Activated T-helper 2 cell treated with anti-CD3 and anti-CD28 coated beads, Interferon-gamma antibody, Interleukin-2, Interleukin-4, amounts not matched to agents 10 μg/mL and 5 μg/mL and 100 μg/mL, durations not matched to agents 14 hours and 24 hours and 36 hours (primary cell): Measurements from ENCODE around the gene MEST. TPM values are rescaled to one million over a fixed set of nuclear protein-coding genes. Genes with fewer than 3 reads are reported as not detected.

ENCODE experiments used
- DNase-seq: peaks from one replicate; pipeline ENCODE4 v3.0.0; 2021; ENCODE audit warnings: low spot score
- H3K27ac Mint-ChIP-seq: one replicate; pipeline ENCODE4 v1.8.0; 2021; ENCODE audit warnings: mixed read lengths
- H3K27me3 Mint-ChIP-seq: one replicate; pipeline ENCODE4 v1.8.0; 2021; ENCODE audit warnings: low read depth, mixed read lengths
- H3K36me3 Mint-ChIP-seq: one replicate; pipeline ENCODE4 v1.8.0; 2021; ENCODE audit warnings: low read depth, mixed read lengths
- H3K4me1 Mint-ChIP-seq: one replicate; pipeline ENCODE4 v1.8.0; 2021; ENCODE audit warnings: low read depth, mixed read lengths
- H3K4me3 Mint-ChIP-seq: one replicate; pipeline ENCODE4 v1.8.0; 2021; ENCODE audit warnings: low read depth, mild to moderate bottlenecking, moderate library complexity, mixed read lengths
- H3K9me3 Mint-ChIP-seq: one replicate; pipeline ENCODE4 v1.8.0; 2021; ENCODE audit warnings: mixed read lengths
- intact Hi-C: fragments of 100-400 bp; cut with micrococcal nuclease; formaldehyde crosslinking; loops from one replicate; pipeline ENCODE4 v1.15.1; 2023
- total RNA-seq: library from RNA; stranded (reverse); gene quantifications from 2 replicates; pipeline ENCODE4 v1.2.3, GENCODE V29; 2022

The MEST gene
- total RNA-seq, 1 donor from 2014 or later, result 3.1 TPM

GRCh38 chr7:130471974-130472373, 19.9 kb upstream of the MEST start:
- intact Hi-C loops, result no loop called here
- H3K4me1 Mint-ChIP-seq, result no peaks in the 10 kb centered on the region
- no peak for DNase-seq
- no peak overlapping the region for H3K4me3 Mint-ChIP-seq
- H3K9me3 Mint-ChIP-seq, result no peaks in the 10 kb centered on the region
- no peak overlapping the region for H3K27ac Mint-ChIP-seq
- H3K36me3 Mint-ChIP-seq, result no peaks in the 10 kb centered on the region
- H3K27me3 Mint-ChIP-seq, result peaks cover 5% of the 10 kb centered on the region

- intact Hi-C loops, result no loop called here
- Mint-ChIP-seq H3K9me3 (peaks cover 6% of the 10 kb centered on the region), H3K27me3 (peaks cover 5% of the 10 kb centered on the region), H3K4me1 (no peaks in the 10 kb centered on the region), H3K4me3 (no peak overlapping the region), H3K27ac (no peak overlapping the region), H3K36me3 (no peaks in the 10 kb centered on the region)
- DNase-seq, result no peak
Observed at GRCh38 chr7:130473289-130473688, 18.6 kb upstream of the MEST start.

- Mint-ChIP-seq H3K36me3 (no peaks in the 10 kb centered on the region), H3K27ac (no peak overlapping the region), H3K4me3 (no peak overlapping the region), H3K27me3 (peaks cover 4% of the 10 kb centered on the region), H3K4me1 (no peaks in the 10 kb centered on the region), H3K9me3 (peaks cover 9% of the 10 kb centered on the region)
- DNase-seq, result no peak
- intact Hi-C loops, result no loop called here
Observed at GRCh38 chr7:130473876-130474275, 18.0 kb upstream of the MEST start.

- Mint-ChIP-seq H3K36me3 (no peaks in the 10 kb centered on the region), H3K4me1 (no peaks in the 10 kb centered on the region), H3K4me3 (no peak overlapping the region), H3K27ac (no peak overlapping the region), H3K9me3 (peaks cover 14% of the 10 kb centered on the region), H3K27me3 (peaks cover 2% of the 10 kb centered on the region)
- intact Hi-C loops, result no loop called here
- no peak for DNase-seq
Observed at GRCh38 chr7:130475776-130476175, 16.1 kb upstream of the MEST start.

- DNase-seq, result no peak
- no peak overlapping the region for H3K27ac Mint-ChIP-seq
- H3K4me3 Mint-ChIP-seq, result no peak overlapping the region
- H3K36me3 Mint-ChIP-seq, result no peaks in the 10 kb centered on the region
- peaks cover 14% of the 10 kb centered on the region for H3K9me3 Mint-ChIP-seq
- H3K27me3 Mint-ChIP-seq, result no peaks in the 10 kb centered on the region
- no peaks in the 10 kb centered on the region for H3K4me1 Mint-ChIP-seq
- intact Hi-C loops, result no loop called here
Observed at GRCh38 chr7:130476297-130477150, 15.4 kb upstream of the MEST start.

- intact Hi-C loops, result no loop called here
- Mint-ChIP-seq H3K4me3 (no peak overlapping the region), H3K4me1 (no peaks in the 10 kb centered on the region), H3K27me3 (peaks cover 6% of the 10 kb centered on the region), H3K36me3 (no peaks in the 10 kb centered on the region), H3K9me3 (peaks cover 14% of the 10 kb centered on the region), H3K27ac (no peak overlapping the region)
- DNase-seq, result no peak
Observed at GRCh38 chr7:130478991-130479390, 12.9 kb upstream of the MEST start.

- peaks cover 14% of the 10 kb centered on the region for H3K9me3 Mint-ChIP-seq
- H3K4me1 Mint-ChIP-seq, result peaks cover 1% of the 10 kb centered on the region
- peaks cover 12% of the 10 kb centered on the region for H3K27me3 Mint-ChIP-seq
- intact Hi-C loops, result loop anchor here (10.0 kb wide), 1 partner anchor 235 kb away; no protein-coding TSS in a partner anchor
- no peak overlapping the region for H3K27ac Mint-ChIP-seq
- no peak for DNase-seq
- no peak overlapping the region for H3K4me3 Mint-ChIP-seq
- H3K36me3 Mint-ChIP-seq, result no peaks in the 10 kb centered on the region
Observed at GRCh38 chr7:130479716-130480400, 12.0 kb upstream of the MEST start.

- no peak overlapping the region for H3K27ac Mint-ChIP-seq
- DNase-seq, result no peak
- H3K9me3 Mint-ChIP-seq, result peaks cover 14% of the 10 kb centered on the region
- peaks cover 29% of the 10 kb centered on the region for H3K27me3 Mint-ChIP-seq
- H3K4me3 Mint-ChIP-seq, result no peak overlapping the region
- intact Hi-C loops, result loop anchor here (10.0 kb wide), 1 partner anchor 237 kb away; no protein-coding TSS in a partner anchor
- H3K4me1 Mint-ChIP-seq, result peaks cover 15% of the 10 kb centered on the region
- H3K36me3 Mint-ChIP-seq, result no peaks in the 10 kb centered on the region
Observed at GRCh38 chr7:130481898-130482297, 10.0 kb upstream of the MEST start.

- Mint-ChIP-seq H3K27ac (no peak overlapping the region), H3K4me1 (peaks cover 19% of the 10 kb centered on the region), H3K27me3 (peaks cover 36% of the 10 kb centered on the region), H3K36me3 (no peaks in the 10 kb centered on the region), H3K4me3 (no peak overlapping the region), H3K9me3 (peaks cover 11% of the 10 kb centered on the region)
- DNase-seq, result no peak
- intact Hi-C loops, result loop anchor here (10.0 kb wide), 1 partner anchor 238 kb away; no protein-coding TSS in a partner anchor
Observed at GRCh38 chr7:130483031-130483430, 8.9 kb upstream of the MEST start.

GRCh38 chr7:130485734-130486113, 6.2 kb upstream of the MEST start:
- DNase-seq, result no peak
- Mint-ChIP-seq H3K36me3 (no peaks in the 10 kb centered on the region), H3K9me3 (no peaks in the 10 kb centered on the region), H3K4me1 (peaks cover 19% of the 10 kb centered on the region), H3K27me3 (peaks cover 53% of the 10 kb centered on the region), H3K4me3 (peak overlapping the region; percentile 42), H3K27ac (no peak overlapping the region)
- intact Hi-C loops, result loop anchor here (5.0 to 10.0 kb wide), 3 partner anchors 237 to 272 kb away; no protein-coding TSS in a partner anchor

- DNase-seq, result peak; percentile 37
- Mint-ChIP-seq H3K27me3 (peaks cover 58% of the 10 kb centered on the region), H3K27ac (peak overlapping the region; percentile 3)
Observed at GRCh38 chr7:130486114-130486953, 5.6 kb upstream of the MEST start.

GRCh38 chr7:130486954-130487436, 4.9 kb upstream of the MEST start:
- Mint-ChIP-seq H3K27ac (no peak overlapping the region), H3K9me3 (no peaks in the 10 kb centered on the region), H3K36me3 (no peaks in the 10 kb centered on the region), H3K4me1 (peaks cover 23% of the 10 kb centered on the region), H3K4me3 (peak overlapping the region; percentile 78), H3K27me3 (peaks cover 60% of the 10 kb centered on the region)
- DNase-seq, result no peak
- intact Hi-C loops, result loop anchor here (5.0 to 10.0 kb wide), 3 partner anchors 235 to 270 kb away; no protein-coding TSS in a partner anchor

More at GRCh38 chr7:130486114-130486953, 5.6 kb upstream of the MEST start:
- H3K4me3 Mint-ChIP-seq, result peak overlapping the region; percentile 78
- intact Hi-C loops, result loop anchor here (5.0 to 10.0 kb wide), 3 partner anchors 236 to 271 kb away; no protein-coding TSS in a partner anchor
- peaks cover 22% of the 10 kb centered on the region for H3K4me1 Mint-ChIP-seq
- no peaks in the 10 kb centered on the region for H3K36me3 Mint-ChIP-seq
- H3K9me3 Mint-ChIP-seq, result no peaks in the 10 kb centered on the region
